Measurements from ENCODE around the gene SPG7.
A peak's percentile ranks its signal among the peaks of the same experiment; 100 is the strongest.
"Not testable (repeated sequence)": the region's sequence is repeated elsewhere in the genome, so short reads cannot be mapped to it uniquely, and the experiment has no call there.

The SPG7 gene

GRCh38 chr16:89461890-89462289 lies 46.3 kb upstream of the SPG7 start:
- peak overlapping the region; percentile 62 for H3K4ac ChIP-seq (ENCODE audit: low read depth, low read length)
- H4K91ac ChIP-seq (ENCODE audit: low read depth, low read length); H3K4me1 ChIP-seq (ENCODE audit: control insufficient read depth in 1 of 2, insufficient read depth in 2 of 2, low read length in 2 of 2); H3K23ac ChIP-seq (ENCODE audit: low read length); H2AFZ ChIP-seq (ENCODE audit: insufficient read depth, low read length, poor library complexity); H3K27me3 ChIP-seq (ENCODE audit: insufficient read depth, low read length); H3K9ac ChIP-seq (ENCODE audit: low read length); H4K8ac ChIP-seq (ENCODE audit: low read depth, low read length); H3K27ac ChIP-seq (ENCODE audit: low read depth, low read length); H3K4me3 ChIP-seq (ENCODE audit: low read depth, low read length); H2BK5ac ChIP-seq (ENCODE audit: low read depth, low read length, poor library complexity); H2AK5ac ChIP-seq (ENCODE audit: low read length); H2BK120ac ChIP-seq (ENCODE audit: insufficient read depth, low read length, poor library complexity); H2BK12ac ChIP-seq (ENCODE audit: low read length); H3K14ac ChIP-seq (ENCODE audit: low read length); H3K36me3 ChIP-seq (ENCODE audit: control insufficient read depth in 1 of 2, insufficient read depth in 2 of 2, low read length in 2 of 2); H3K18ac ChIP-seq (ENCODE audit: low read length); H3K4me2 ChIP-seq (ENCODE audit: low read length); H4K12ac ChIP-seq (ENCODE audit: low read depth, low read length); H3K79me1 ChIP-seq (ENCODE audit: low read length); DNase-seq; H3K9me3 ChIP-seq (ENCODE audit: insufficient read depth, low read depth, low read length): not testable (repeated sequence)
- WGBS (ENCODE audit: extremely low coverage, insufficient coverage, insufficient read length), result no CpG with 5 or more reads among the region's 15 CpGs
- H3K79me2 ChIP-seq (ENCODE audit: control insufficient read depth, insufficient read depth, low read length, poor library complexity), result peaks cover 28% of the 10 kb centered on the region

GRCh38 chr16:89462639-89463038 lies 45.6 kb upstream of the SPG7 start:
- H3K27ac ChIP-seq (ENCODE audit: low read depth, low read length); H3K27me3 ChIP-seq (ENCODE audit: insufficient read depth, low read length); H3K23ac ChIP-seq (ENCODE audit: low read length); DNase-seq; H4K91ac ChIP-seq (ENCODE audit: low read depth, low read length); H2BK12ac ChIP-seq (ENCODE audit: low read length); H3K4me2 ChIP-seq (ENCODE audit: low read length); H4K8ac ChIP-seq (ENCODE audit: low read depth, low read length); H3K9ac ChIP-seq (ENCODE audit: low read length); H2BK5ac ChIP-seq (ENCODE audit: low read depth, low read length, poor library complexity); H3K4me1 ChIP-seq (ENCODE audit: control insufficient read depth in 1 of 2, insufficient read depth in 2 of 2, low read length in 2 of 2); H3K79me1 ChIP-seq (ENCODE audit: low read length); H3K4me3 ChIP-seq (ENCODE audit: low read depth, low read length); H3K9me3 ChIP-seq (ENCODE audit: insufficient read depth, low read depth, low read length); H2AFZ ChIP-seq (ENCODE audit: insufficient read depth, low read length, poor library complexity); H3K18ac ChIP-seq (ENCODE audit: low read length); H3K36me3 ChIP-seq (ENCODE audit: control insufficient read depth in 1 of 2, insufficient read depth in 2 of 2, low read length in 2 of 2); H2AK5ac ChIP-seq (ENCODE audit: low read length); H2BK120ac ChIP-seq (ENCODE audit: insufficient read depth, low read length, poor library complexity); H3K14ac ChIP-seq (ENCODE audit: low read length); H4K12ac ChIP-seq (ENCODE audit: low read depth, low read length): not testable (repeated sequence)
- Histone ChIP-seq H3K79me2 (ENCODE audit: control insufficient read depth, insufficient read depth, low read length, poor library complexity) (peaks cover 27% of the 10 kb centered on the region), H3K4ac (ENCODE audit: low read depth, low read length) (peak overlapping the region; percentile 59)
- WGBS (ENCODE audit: extremely low coverage, insufficient coverage, insufficient read length), result no CpG with 5 or more reads among the region's 30 CpGs

GRCh38 chr16:89463312-89463711 lies 44.9 kb upstream of the SPG7 start:
- not testable (repeated sequence) for H3K4ac ChIP-seq (ENCODE audit: low read depth, low read length)
- no CpG with 5 or more reads among the region's 5 CpGs for WGBS (ENCODE audit: extremely low coverage, insufficient coverage, insufficient read length)

GRCh38 chr16:89466920-89467319 lies 41.3 kb upstream of the SPG7 start:
- no peak overlapping the region for H3K27ac ChIP-seq (ENCODE audit: low read depth, low read length)
- H3K36me3 ChIP-seq (ENCODE audit: control insufficient read depth in 1 of 2, insufficient read depth in 2 of 2, low read length in 2 of 2), result peaks cover 0 to 2% of the 10 kb centered on the region in 2 experiments
- no peak overlapping the region for H3K14ac ChIP-seq (ENCODE audit: low read length)
- H3K79me2 ChIP-seq (ENCODE audit: control insufficient read depth, insufficient read depth, low read length, poor library complexity), result peaks cover 25% of the 10 kb centered on the region
- no peak overlapping the region for H3K4me3 ChIP-seq (ENCODE audit: low read depth, low read length)
- no peak overlapping the region for H2BK12ac ChIP-seq (ENCODE audit: low read length)
- no peak overlapping the region for H2BK120ac ChIP-seq (ENCODE audit: insufficient read depth, low read length, poor library complexity)
- H4K12ac ChIP-seq (ENCODE audit: low read depth, low read length), result no peak overlapping the region
- no peaks in the 10 kb centered on the region for H3K9me3 ChIP-seq (ENCODE audit: insufficient read depth, low read depth, low read length)
- no peak overlapping the region for H3K18ac ChIP-seq (ENCODE audit: low read length)
- no peak overlapping the region for H3K9ac ChIP-seq (ENCODE audit: low read length)
- no peak overlapping the region for H3K4me2 ChIP-seq (ENCODE audit: low read length)
- no peaks in the 10 kb centered on the region for H3K79me1 ChIP-seq (ENCODE audit: low read length)
- no peak overlapping the region for H4K8ac ChIP-seq (ENCODE audit: low read depth, low read length)
- no peak overlapping the region for H3K23ac ChIP-seq (ENCODE audit: low read length)
- DNase-seq, result no peak
- H4K91ac ChIP-seq (ENCODE audit: low read depth, low read length), result no peak overlapping the region
- H2AK5ac ChIP-seq (ENCODE audit: low read length), result no peak overlapping the region
- no peak overlapping the region for H2AFZ ChIP-seq (ENCODE audit: insufficient read depth, low read length, poor library complexity)
- no CpG with 5 or more reads among the region's 5 CpGs for WGBS (ENCODE audit: extremely low coverage, insufficient coverage, insufficient read length)
- H3K4me1 ChIP-seq (ENCODE audit: control insufficient read depth in 1 of 2, insufficient read depth in 2 of 2, low read length in 2 of 2), result peaks cover 9 to 17% of the 10 kb centered on the region in 2 experiments
- H3K4ac ChIP-seq (ENCODE audit: low read depth, low read length), result peak overlapping the region; percentile 82
- H2BK5ac ChIP-seq (ENCODE audit: low read depth, low read length, poor library complexity), result no peak overlapping the region
- no peaks in the 10 kb centered on the region for H3K27me3 ChIP-seq (ENCODE audit: insufficient read depth, low read length)

More at GRCh38 chr16:89463312-89463711, 44.9 kb upstream of the SPG7 start:
- not testable (repeated sequence) for H4K8ac ChIP-seq (ENCODE audit: low read depth, low read length); H3K36me3 ChIP-seq (ENCODE audit: control insufficient read depth in 1 of 2, insufficient read depth in 2 of 2, low read length in 2 of 2); H4K12ac ChIP-seq (ENCODE audit: low read depth, low read length); H3K4me2 ChIP-seq (ENCODE audit: low read length); H2BK5ac ChIP-seq (ENCODE audit: low read depth, low read length, poor library complexity); H3K23ac ChIP-seq (ENCODE audit: low read length); H2AK5ac ChIP-seq (ENCODE audit: low read length); H3K4me3 ChIP-seq (ENCODE audit: low read depth, low read length); H2BK120ac ChIP-seq (ENCODE audit: insufficient read depth, low read length, poor library complexity); H2BK12ac ChIP-seq (ENCODE audit: low read length); H3K27ac ChIP-seq (ENCODE audit: low read depth, low read length); H3K4me1 ChIP-seq (ENCODE audit: control insufficient read depth in 1 of 2, insufficient read depth in 2 of 2, low read length in 2 of 2); H3K9ac ChIP-seq (ENCODE audit: low read length); DNase-seq; H3K27me3 ChIP-seq (ENCODE audit: insufficient read depth, low read length); H3K79me1 ChIP-seq (ENCODE audit: low read length); H2AFZ ChIP-seq (ENCODE audit: insufficient read depth, low read length, poor library complexity); H4K91ac ChIP-seq (ENCODE audit: low read depth, low read length); H3K18ac ChIP-seq (ENCODE audit: low read length); H3K14ac ChIP-seq (ENCODE audit: low read length); H3K9me3 ChIP-seq (ENCODE audit: insufficient read depth, low read depth, low read length)
- peaks cover 28% of the 10 kb centered on the region for H3K79me2 ChIP-seq (ENCODE audit: control insufficient read depth, insufficient read depth, low read length, poor library complexity)

All from trophoblast cell (in vitro differentiated cells and primary cell).